HCT116 (cell line): ENCODE data around the gene CDH13. TPM values are rescaled to one million over a fixed set of nuclear protein-coding genes. Genes with fewer than 3 reads are reported as not detected.

Experiments used
- ATAC-seq: fragments of 200-7000 bp; cut with Tn5 transposase; 2 replicates; pipeline ENCODE4 v1.9.1; 2020; ENCODE audit warnings: mild to moderate bottlenecking, moderate library complexity
- BruUV-seq: library from RNA; stranded (reverse); fragments of 400-500 nt; replicated peaks from 2 replicates; lab custom pipeline; 2021; lab: Mats Ljungman, UMichigan
- CTCF ChIA-PET: fragments of 300-600 bp; sonication (Branson Sonifier 250); formaldehyde crosslinking; loops from one replicate; lab custom pipeline; 2021; ENCODE audit warnings: antibody characterized with exemption; lab: Charles Lee
- POLR2A ChIA-PET: fragments of 300-600, 350-600 bp; sonication (Branson Sonifier 250); formaldehyde crosslinking; loops from one replicate; lab custom pipeline; 2021; ENCODE audit warnings: antibody characterized with exemption; lab: Charles Lee
- RAD21 ChIA-PET, 2 experiments: fragments of 300-600 bp; sonication (Branson Sonifier 250); formaldehyde crosslinking; loops; one replicate each; lab custom pipeline; 2023; ENCODE audit warnings: low total read pairs in 2 of 2; ENCODE audit not compliant: uncharacterized antibody in 2 of 2, unreplicated experiment in 2 of 2, low non-redundant PET in 1 of 2; lab: Charles Lee
- DNase-seq: peaks from one replicate; pipeline ENCODE4 v3.0.0-alpha.2; 2010; ENCODE audit warnings: low read depth, low spot score
- H2AFZ ChIP-seq: fragments of 200-600 bp; shearing (Covaris generic), sonication (generic); 2 replicates; pipeline ENCODE4 v1.6.1; 2017; ENCODE audit warnings: low read depth, mixed run types, mixed read lengths, antibody characterized with exemption, low read length; ENCODE audit not compliant: poor library complexity, severe bottlenecking
- H3K27ac ChIP-seq: 2 replicates; pipeline ENCODE4 v1.5.1; 2012; ENCODE audit warnings: low read depth, low read length
- H3K27me3 ChIP-seq: fragments of 200-600 bp; sonication (generic); 2 replicates; pipeline ENCODE4 v1.6.1; 2016; ENCODE audit warnings: mixed run types, low read length, mixed read lengths; ENCODE audit not compliant: insufficient read depth
- H3K36me3 ChIP-seq, 2 experiments: fragments of 200-500 bp in 1 of 2; fragments of 200-600 bp in 1 of 2; sonication (Bioruptor generic) in 1 of 2; sonication (generic) in 1 of 2; 2 replicates each; pipeline versions ENCODE4 v1.5.1 to v1.6.1; 2014 to 2016; ENCODE audit warnings: low read length in 2 of 2, inconsistent platforms in 1 of 2, mixed read lengths in 1 of 2, mixed run types in 1 of 2; ENCODE audit not compliant: insufficient read depth in 2 of 2, control insufficient read depth in 1 of 2
- H3K4me1 ChIP-seq, 2 experiments: fragments of 200-600 bp in 1 of 2; sonication (generic) in 1 of 2; 2 replicates each; pipeline versions ENCODE4 v1.5.1 to v1.6.1; 2012 to 2017; ENCODE audit warnings: low read length in 2 of 2, inconsistent platforms in 1 of 2, mild to moderate bottlenecking in 1 of 2, mixed read lengths in 1 of 2, mixed run types in 1 of 2, moderate library complexity in 1 of 2; ENCODE audit not compliant: insufficient read depth in 2 of 2, control insufficient read depth in 1 of 2
- H3K4me2 ChIP-seq: fragments of 200-600 bp; sonication (generic); 2 replicates; pipeline ENCODE4 v1.6.1; 2017; ENCODE audit warnings: mixed run types, low read length, mixed read lengths
- H3K4me3 ChIP-seq, 2 experiments: fragments of 200-600 bp in 1 of 2; sonication (generic) in 1 of 2; replicated peaks in 1 of 2; 2 replicates each; pipeline ENCODE4 v1.5.1; 2011 to 2016; ENCODE audit warnings: low read length in 2 of 2, control low read depth in 1 of 2, low read depth in 1 of 2, mild to moderate bottlenecking in 1 of 2, mixed read lengths in 1 of 2, mixed run types in 1 of 2
- H3K79me2 ChIP-seq: fragments of 200-600 bp; sonication (generic); 2 replicates; pipeline ENCODE4 v1.6.1; 2017; ENCODE audit warnings: mild to moderate bottlenecking, mixed run types, low read length, moderate library complexity, mixed read lengths; ENCODE audit not compliant: insufficient read depth
- H3K9ac ChIP-seq: fragments of 200-600 bp; sonication (generic); 2 replicates; pipeline ENCODE4 v1.6.1; 2016; ENCODE audit warnings: low read length, mixed read lengths
- H3K9me2 ChIP-seq: fragments of 200-600 bp; sonication (generic), shearing (Covaris generic); 2 replicates; pipeline ENCODE4 v1.6.1; 2017; ENCODE audit warnings: mixed run types, mild to moderate bottlenecking, moderate library complexity; ENCODE audit not compliant: insufficient read depth
- H3K9me3 ChIP-seq, 2 experiments: fragments of 200-500 bp in 1 of 2; fragments of 200-600 bp in 1 of 2; sonication (Bioruptor generic) in 1 of 2; sonication (generic) in 1 of 2; 2 replicates each; pipeline ENCODE4 v1.6.1; 2014 to 2017; ENCODE audit warnings: low read length in 2 of 2, mixed read lengths in 2 of 2, inconsistent platforms in 1 of 2, low read depth in 1 of 2, mild to moderate bottlenecking in 1 of 2, mixed run types in 1 of 2, moderate library complexity in 1 of 2; ENCODE audit not compliant: control insufficient read depth in 1 of 2, insufficient read depth in 1 of 2
- H4K20me1 ChIP-seq: fragments of 200-600 bp; sonication (generic), shearing (Covaris generic); 2 replicates; pipeline ENCODE4 v1.6.1; 2017; ENCODE audit warnings: mixed run types, mild to moderate bottlenecking, moderate library complexity; ENCODE audit not compliant: insufficient read depth
- CBX3 ChIP-seq: IDR thresholded peaks from 2 replicates; pipeline ENCODE4 v1.6.1; 2012; ENCODE audit warnings: low read depth
- CTCF ChIP-seq, 3 experiments: fragments of 200-600 bp in 1 of 3; sonication (generic) in 1 of 3; IDR thresholded peaks in 2 of 3; conservative IDR thresholded peaks in 1 of 3; 2 replicates each; pipeline ENCODE4 v1.5.1; 2012 to 2017; ENCODE audit warnings: low read depth in 2 of 3, low read length in 2 of 3, antibody characterized with exemption in 1 of 3, borderline replicate concordance in 1 of 3, control low read depth in 1 of 3, mild to moderate bottlenecking in 1 of 3, mixed read lengths in 1 of 3, mixed run types in 1 of 3, moderate library complexity in 1 of 3; ENCODE audit not compliant: insufficient read depth in 1 of 3
- ELF1 ChIP-seq: IDR thresholded peaks from 2 replicates; pipeline ENCODE4 v1.6.1; 2012; ENCODE audit warnings: low read depth, borderline replicate concordance
- JUND ChIP-seq: IDR thresholded peaks from 2 replicates; pipeline ENCODE4 v1.6.1; 2012
- POLR2A ChIP-seq: IDR thresholded peaks from 2 replicates; pipeline ENCODE4 v1.7.0; 2011; ENCODE audit warnings: borderline replicate concordance; ENCODE audit not compliant: insufficient read depth, insufficient read length; ENCODE audit errors: extremely low read depth
- RAD21 ChIP-seq: IDR thresholded peaks from 2 replicates; pipeline ENCODE4 v1.6.1; 2012; ENCODE audit warnings: low read depth, mild to moderate bottlenecking
- REST ChIP-seq: IDR thresholded peaks from 2 replicates; pipeline ENCODE4 v1.6.1; 2012; ENCODE audit warnings: low read depth
- SIN3A ChIP-seq: IDR thresholded peaks from 2 replicates; pipeline ENCODE4 v1.6.1; 2012; ENCODE audit warnings: low read depth
- SP1 ChIP-seq: IDR thresholded peaks from 2 replicates; pipeline ENCODE4 v1.6.1; 2012; ENCODE audit warnings: low read depth
- TCF7L2 ChIP-seq: IDR thresholded peaks from 2 replicates; pipeline ENCODE4 v1.7.0; 2011; ENCODE audit warnings: borderline replicate concordance, inconsistent platforms; ENCODE audit not compliant: insufficient read depth, insufficient read length; ENCODE audit errors: extremely low read depth
- ZBTB33 ChIP-seq: IDR thresholded peaks from 2 replicates; pipeline ENCODE4 v1.6.1; 2011; ENCODE audit warnings: mild to moderate bottlenecking, low read length, moderate library complexity; ENCODE audit not compliant: insufficient replicate concordance; ENCODE audit errors: extremely low read depth
- ZFX ChIP-seq: fragments of 450-650 bp; IDR thresholded peaks from 2 replicates; pipeline ENCODE4 v1.6.1; 2017
- intact Hi-C: fragments of 100-400 bp; cut with micrococcal nuclease; formaldehyde crosslinking; loops from 2 replicates; pipeline ENCODE4 v1.10.0; 2022
- total RNA-seq: library from RNA; stranded (reverse); gene quantifications from one replicate; pipeline ENCODE4 v1.2.1, GENCODE V29; 2021; ENCODE audit not compliant: unreplicated experiment
- TF ChIP-seq, protein P1 (sequence below): IDR thresholded peaks from 2 replicates; pipeline ENCODE4 v1.6.1; 2012

CDH13 gene
- total RNA-seq, 1 experiment from 2014 or later, result not detected

- ATAC-seq, result no peak
Observed at GRCh38 chr16:82954224-82954929, 327.6 kb downstream of the CDH13 start.

More at GRCh38 chr16:82954224-82954929, 327.6 kb downstream of the CDH13 start:
- no peak overlapping the region for H2AFZ ChIP-seq
- ChIA-PET POLR2A (no interaction called here), CTCF (no interaction called here), RAD21 (no interaction called here)
- no peak for DNase-seq
- H3K4me3 ChIP-seq, result no peak overlapping the region
- H3K4me2 ChIP-seq, result no peak overlapping the region
- H3K79me2 ChIP-seq, result no peaks in the 10 kb centered on the region
- no peaks in the 10 kb centered on the region for H3K36me3 ChIP-seq
- peaks cover 15 to 30% of the 10 kb centered on the region in 2 experiments; a peak in 2 of 4 replicates for H3K9me3 ChIP-seq
- no peak for TF ChIP-seq CBX3
- no peak for TF ChIP-seq RAD21
- no peak for TF ChIP-seq ELF1
- no peak for TF ChIP-seq POLR2A
- TF ChIP-seq, protein P1, sequence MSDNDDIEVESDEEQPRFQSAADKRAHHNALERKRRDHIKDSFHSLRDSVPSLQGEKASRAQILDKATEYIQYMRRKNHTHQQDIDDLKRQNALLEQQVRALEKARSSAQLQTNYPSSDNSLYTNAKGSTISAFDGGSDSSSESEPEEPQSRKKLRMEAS, result no peak
- no peak for TF ChIP-seq CTCF (IDR thresholded peaks at IDR 0.05 in 2 of 3, conservative IDR thresholded peaks at IDR 0.05 in 1 of 3; ENCODE audit: borderline replicate concordance in 1 of 3, insufficient read depth in 1 of 3, low read depth in 2 of 3, low read length in 2 of 3)
- no peak for TF ChIP-seq SIN3A
- no peak for TF ChIP-seq ZBTB33
- no peak for TF ChIP-seq TCF7L2
- TF ChIP-seq REST, result no peak
- no peak for TF ChIP-seq ZFX
- TF ChIP-seq SP1, result no peak
- no peak for TF ChIP-seq JUND
- intact Hi-C loops, result no loop called here
- H3K9me2 ChIP-seq, result no peaks in the 10 kb centered on the region
- H3K27ac ChIP-seq, result no peak overlapping the region
- no peak overlapping the region for H3K9ac ChIP-seq
- H3K4me1 ChIP-seq, result no peaks in the 10 kb centered on the region
- no peaks in the 10 kb centered on the region for H4K20me1 ChIP-seq
- no TSS peak for BruUV-seq
- no peaks in the 10 kb centered on the region for H3K27me3 ChIP-seq
